ENCODE measurements around the gene EPHA4. TPM values are rescaled to one million over a fixed set of nuclear protein-coding genes. Genes with fewer than 3 reads are reported as not detected.

Gene EPHA4
- polyA plus RNA-seq, 1 of the 3 experiments (the other 2 are of a cell fraction): 0.90 TPM

GRCh38 chr2:221506469-221506868 lies 65.6 kb downstream of the EPHA4 start:
- no peak overlapping the region for H3K9ac ChIP-seq

DNA sequence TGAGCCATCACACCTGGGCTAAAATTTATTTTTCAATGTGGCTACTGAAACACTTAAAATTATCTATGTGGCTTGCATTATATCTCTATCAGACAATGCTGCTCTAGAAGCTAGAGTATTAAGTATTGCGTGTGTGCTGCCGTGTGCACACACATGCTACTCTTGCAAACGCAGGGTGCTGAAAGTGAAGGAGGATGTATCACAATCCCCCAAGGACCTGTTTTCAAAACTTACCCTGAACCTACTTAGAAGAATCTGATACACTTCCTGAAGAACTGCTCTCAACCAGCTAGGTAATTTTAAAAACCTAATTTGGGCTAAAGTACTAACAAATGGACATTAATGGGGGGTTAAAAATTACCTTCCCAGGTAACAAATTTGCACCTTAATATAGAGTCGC lies 66.5 kb downstream of the EPHA4 start:
- Histone ChIP-seq H2AFZ (ENCODE audit: low read depth) (no peak overlapping the region), H3K79me2 (ENCODE audit: insufficient read depth) (no peaks in the 10 kb centered on the region), H3K4me2 (no peak overlapping the region), H3F3A (replicated peaks; ENCODE audit: insufficient read depth) (no peaks in the 10 kb centered on the region), H3K4me3 (ENCODE audit: low read depth in 2 of 2, low read length in 1 of 2) (no peak overlapping the region), H4K20me1 (ENCODE audit: insufficient read depth) (no peaks in the 10 kb centered on the region), H3K9me2 (no peaks in the 10 kb centered on the region), H3K4me1 (ENCODE audit: control insufficient read depth in 1 of 2, insufficient read depth in 2 of 2, low read depth in 1 of 2, low read length in 1 of 2) (no peaks in the 10 kb centered on the region; a peak in 1 of 4 replicates), H3K36me3 (replicated peaks in 1 of 2; ENCODE audit: control insufficient read depth in 1 of 2, insufficient read depth in 2 of 2, low read length in 1 of 2) (no peaks in the 10 kb centered on the region), H3K9ac (no peak overlapping the region), H3K27ac (ENCODE audit: low read depth in 2 of 2, low read length in 1 of 2) (no peak overlapping the region), H3K27me3 (ENCODE audit: insufficient read depth) (no peaks in the 10 kb centered on the region), H3K9me3 (no peaks in the 10 kb centered on the region)
- WGBS (ENCODE audit: low lambda C conversion rate): 44% methylated on average over 4 of the region's 4 CpGs
- no peak for DNase-seq
- ChIA-PET POLR2A (no interaction called here), CTCF (no interaction called here)
- TF ChIP-seq FOXJ3 (CRISPR knock-in tag; IDR thresholded peaks at IDR 0.05) (no peak), NFIC (IDR thresholded peaks at IDR 0.05; ENCODE audit: borderline replicate concordance) (no peak), RCOR1 (IDR thresholded peaks at IDR 0.05; ENCODE audit: low read length) (no peak), EZH2phosphoT487 (IDR thresholded peaks at IDR 0.05; ENCODE audit: borderline replicate concordance, low read depth) (no peak), TAF1 (IDR thresholded peaks at IDR 0.05; ENCODE audit: borderline replicate concordance, low read depth, low read length) (no peak), SIN3A (IDR thresholded peaks at IDR 0.05; ENCODE audit: borderline replicate concordance, low read depth, low read length) (no peak), EP300 (IDR thresholded peaks at IDR 0.05; ENCODE audit: borderline replicate concordance in 1 of 2, low read depth in 1 of 2, low read length in 1 of 2) (no peak)
- TF ChIP-seq, protein P1, sequence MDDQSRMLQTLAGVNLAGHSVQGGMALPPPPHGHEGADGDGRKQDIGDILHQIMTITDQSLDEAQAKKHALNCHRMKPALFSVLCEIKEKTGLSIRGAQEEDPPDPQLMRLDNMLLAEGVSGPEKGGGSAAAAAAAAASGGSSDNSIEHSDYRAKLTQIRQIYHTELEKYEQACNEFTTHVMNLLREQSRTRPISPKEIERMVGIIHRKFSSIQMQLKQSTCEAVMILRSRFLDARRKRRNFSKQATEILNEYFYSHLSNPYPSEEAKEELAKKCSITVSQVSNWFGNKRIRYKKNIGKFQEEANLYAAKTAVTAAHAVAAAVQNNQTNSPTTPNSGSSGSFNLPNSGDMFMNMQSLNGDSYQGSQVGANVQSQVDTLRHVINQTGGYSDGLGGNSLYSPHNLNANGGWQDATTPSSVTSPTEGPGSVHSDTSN (IDR thresholded peaks at IDR 0.05): no peak
- TF ChIP-seq, protein P2, sequence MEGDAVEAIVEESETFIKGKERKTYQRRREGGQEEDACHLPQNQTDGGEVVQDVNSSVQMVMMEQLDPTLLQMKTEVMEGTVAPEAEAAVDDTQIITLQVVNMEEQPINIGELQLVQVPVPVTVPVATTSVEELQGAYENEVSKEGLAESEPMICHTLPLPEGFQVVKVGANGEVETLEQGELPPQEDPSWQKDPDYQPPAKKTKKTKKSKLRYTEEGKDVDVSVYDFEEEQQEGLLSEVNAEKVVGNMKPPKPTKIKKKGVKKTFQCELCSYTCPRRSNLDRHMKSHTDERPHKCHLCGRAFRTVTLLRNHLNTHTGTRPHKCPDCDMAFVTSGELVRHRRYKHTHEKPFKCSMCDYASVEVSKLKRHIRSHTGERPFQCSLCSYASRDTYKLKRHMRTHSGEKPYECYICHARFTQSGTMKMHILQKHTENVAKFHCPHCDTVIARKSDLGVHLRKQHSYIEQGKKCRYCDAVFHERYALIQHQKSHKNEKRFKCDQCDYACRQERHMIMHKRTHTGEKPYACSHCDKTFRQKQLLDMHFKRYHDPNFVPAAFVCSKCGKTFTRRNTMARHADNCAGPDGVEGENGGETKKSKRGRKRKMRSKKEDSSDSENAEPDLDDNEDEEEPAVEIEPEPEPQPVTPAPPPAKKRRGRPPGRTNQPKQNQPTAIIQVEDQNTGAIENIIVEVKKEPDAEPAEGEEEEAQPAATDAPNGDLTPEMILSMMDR (IDR thresholded peaks at IDR 0.05): no peak
- TF ChIP-seq, protein P3, sequence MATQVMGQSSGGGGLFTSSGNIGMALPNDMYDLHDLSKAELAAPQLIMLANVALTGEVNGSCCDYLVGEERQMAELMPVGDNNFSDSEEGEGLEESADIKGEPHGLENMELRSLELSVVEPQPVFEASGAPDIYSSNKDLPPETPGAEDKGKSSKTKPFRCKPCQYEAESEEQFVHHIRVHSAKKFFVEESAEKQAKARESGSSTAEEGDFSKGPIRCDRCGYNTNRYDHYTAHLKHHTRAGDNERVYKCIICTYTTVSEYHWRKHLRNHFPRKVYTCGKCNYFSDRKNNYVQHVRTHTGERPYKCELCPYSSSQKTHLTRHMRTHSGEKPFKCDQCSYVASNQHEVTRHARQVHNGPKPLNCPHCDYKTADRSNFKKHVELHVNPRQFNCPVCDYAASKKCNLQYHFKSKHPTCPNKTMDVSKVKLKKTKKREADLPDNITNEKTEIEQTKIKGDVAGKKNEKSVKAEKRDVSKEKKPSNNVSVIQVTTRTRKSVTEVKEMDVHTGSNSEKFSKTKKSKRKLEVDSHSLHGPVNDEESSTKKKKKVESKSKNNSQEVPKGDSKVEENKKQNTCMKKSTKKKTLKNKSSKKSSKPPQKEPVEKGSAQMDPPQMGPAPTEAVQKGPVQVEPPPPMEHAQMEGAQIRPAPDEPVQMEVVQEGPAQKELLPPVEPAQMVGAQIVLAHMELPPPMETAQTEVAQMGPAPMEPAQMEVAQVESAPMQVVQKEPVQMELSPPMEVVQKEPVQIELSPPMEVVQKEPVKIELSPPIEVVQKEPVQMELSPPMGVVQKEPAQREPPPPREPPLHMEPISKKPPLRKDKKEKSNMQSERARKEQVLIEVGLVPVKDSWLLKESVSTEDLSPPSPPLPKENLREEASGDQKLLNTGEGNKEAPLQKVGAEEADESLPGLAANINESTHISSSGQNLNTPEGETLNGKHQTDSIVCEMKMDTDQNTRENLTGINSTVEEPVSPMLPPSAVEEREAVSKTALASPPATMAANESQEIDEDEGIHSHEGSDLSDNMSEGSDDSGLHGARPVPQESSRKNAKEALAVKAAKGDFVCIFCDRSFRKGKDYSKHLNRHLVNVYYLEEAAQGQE (IDR thresholded peaks at IDR 0.05; ENCODE audit: low read depth, low read length): no peak

More at GRCh38 chr2:221506469-221506868, 65.6 kb downstream of the EPHA4 start:
- H3K4me1 ChIP-seq (ENCODE audit: control insufficient read depth in 1 of 2, insufficient read depth in 2 of 2, low read depth in 1 of 2, low read length in 1 of 2): no peaks in the 10 kb centered on the region; a peak in 1 of 4 replicates
- H3K79me2 ChIP-seq (ENCODE audit: insufficient read depth): no peaks in the 10 kb centered on the region
- no peaks in the 10 kb centered on the region for H3K9me3 ChIP-seq
- CTCF ChIA-PET: no interaction called here
- H3K36me3 ChIP-seq (replicated peaks in 1 of 2; ENCODE audit: control insufficient read depth in 1 of 2, insufficient read depth in 2 of 2, low read length in 1 of 2): no peaks in the 10 kb centered on the region
- no peaks in the 10 kb centered on the region for H3K9me2 ChIP-seq
- TF ChIP-seq NRF1 (IDR thresholded peaks at IDR 0.05; ENCODE audit: low read depth, low read length) (no peak), TEAD4 (IDR thresholded peaks at IDR 0.05; ENCODE audit: borderline replicate concordance, insufficient read depth) (no peak), RCOR1 (IDR thresholded peaks at IDR 0.05; ENCODE audit: low read length) (no peak), USF1 (IDR thresholded peaks at IDR 0.05; ENCODE audit: borderline replicate concordance, low read depth) (no peak), JUND (IDR thresholded peaks at IDR 0.05) (no peak), MXI1 (IDR thresholded peaks at IDR 0.05; ENCODE audit: low read depth, low read length) (no peak), CHD2 (IDR thresholded peaks at IDR 0.05; ENCODE audit: low read length, partially characterized antibody) (no peak)
- TF ChIP-seq, protein P2 (IDR thresholded peaks at IDR 0.05): no peak
- WGBS (ENCODE audit: low lambda C conversion rate): 24% methylated on average over 2 of the region's 2 CpGs
- no peak for DNase-seq
- H3K4me2 ChIP-seq: no peak overlapping the region
- no peaks in the 10 kb centered on the region for H3F3A ChIP-seq (replicated peaks; ENCODE audit: insufficient read depth)
- H2AFZ ChIP-seq (ENCODE audit: low read depth): no peak overlapping the region
- no peaks in the 10 kb centered on the region for H4K20me1 ChIP-seq (ENCODE audit: insufficient read depth)
- POLR2A ChIA-PET: no interaction called here
- no peaks in the 10 kb centered on the region for H3K27me3 ChIP-seq (ENCODE audit: insufficient read depth)
- no peak overlapping the region for H3K4me3 ChIP-seq (ENCODE audit: low read depth in 2 of 2, low read length in 1 of 2)
- H3K27ac ChIP-seq (ENCODE audit: low read depth in 2 of 2, low read length in 1 of 2): no peak overlapping the region
